PC-3 (cell line): ENCODE measurements around the gene GFOD1.
"Not testable (repeated sequence)": the region's sequence is repeated elsewhere in the genome, so short reads cannot be mapped to it uniquely, and the experiment has no call there.

Experiments used
- EZH2 ChIP-seq: fragments of 300-600 bp; sonication (generic); IDR thresholded peaks from one replicate; pipeline ENCODE4 v1.6.1; 2017; ENCODE audit warnings: antibody characterized with exemption, mild to moderate bottlenecking, low read length; ENCODE audit not compliant: unreplicated experiment
- TF ChIP-seq, protein P1 (sequence below): fragments of 300-600 bp; sonication (generic); conservative IDR thresholded peaks from 2 replicates; pipeline ENCODE4 v1.5.1; 2017; ENCODE audit warnings: antibody characterized with exemption, low read depth, mild to moderate bottlenecking, low read length

DNA sequence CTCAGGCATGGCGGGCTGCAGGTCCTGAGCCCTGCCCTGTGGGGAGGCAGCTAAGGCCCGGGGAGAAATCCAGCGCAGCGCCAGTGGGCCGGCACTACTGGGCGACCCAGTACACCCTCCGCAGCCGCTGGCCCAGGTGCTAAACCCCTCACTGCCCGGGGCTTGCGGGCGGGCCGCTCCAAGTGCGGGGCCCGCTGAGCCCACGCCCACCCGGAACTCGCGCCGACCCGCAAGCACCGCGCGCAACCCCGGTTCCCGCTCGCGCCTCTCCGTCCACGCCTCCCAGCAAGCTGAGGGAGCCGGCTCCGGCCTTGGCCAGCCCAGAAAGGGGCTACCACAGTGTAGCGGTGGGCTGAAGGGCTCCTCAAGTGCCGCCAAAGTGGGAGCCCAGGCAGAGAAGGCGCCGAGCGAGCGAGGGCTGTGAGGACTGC is 23.8 kb upstream of the GFOD1 start:
- TF ChIP-seq, protein P1, sequence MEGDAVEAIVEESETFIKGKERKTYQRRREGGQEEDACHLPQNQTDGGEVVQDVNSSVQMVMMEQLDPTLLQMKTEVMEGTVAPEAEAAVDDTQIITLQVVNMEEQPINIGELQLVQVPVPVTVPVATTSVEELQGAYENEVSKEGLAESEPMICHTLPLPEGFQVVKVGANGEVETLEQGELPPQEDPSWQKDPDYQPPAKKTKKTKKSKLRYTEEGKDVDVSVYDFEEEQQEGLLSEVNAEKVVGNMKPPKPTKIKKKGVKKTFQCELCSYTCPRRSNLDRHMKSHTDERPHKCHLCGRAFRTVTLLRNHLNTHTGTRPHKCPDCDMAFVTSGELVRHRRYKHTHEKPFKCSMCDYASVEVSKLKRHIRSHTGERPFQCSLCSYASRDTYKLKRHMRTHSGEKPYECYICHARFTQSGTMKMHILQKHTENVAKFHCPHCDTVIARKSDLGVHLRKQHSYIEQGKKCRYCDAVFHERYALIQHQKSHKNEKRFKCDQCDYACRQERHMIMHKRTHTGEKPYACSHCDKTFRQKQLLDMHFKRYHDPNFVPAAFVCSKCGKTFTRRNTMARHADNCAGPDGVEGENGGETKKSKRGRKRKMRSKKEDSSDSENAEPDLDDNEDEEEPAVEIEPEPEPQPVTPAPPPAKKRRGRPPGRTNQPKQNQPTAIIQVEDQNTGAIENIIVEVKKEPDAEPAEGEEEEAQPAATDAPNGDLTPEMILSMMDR, result not testable (repeated sequence)
- not testable (repeated sequence) for TF ChIP-seq EZH2
